Subcutaneous abdominal adipose tissue (tissue), 5 donors: Measurements from ENCODE around the gene VCAN.

Experiments
- H3K27ac ChIP-seq: one replicate; pipeline ENCODE4 v1.7.0; 2013; ENCODE audit warnings: low read depth, mild to moderate bottlenecking, inconsistent platforms, low read length, moderate library complexity
- H3K27me3 ChIP-seq, 5 donors: one replicate each; pipeline ENCODE4 v1.7.0; 2013; ENCODE audit warnings: low read length in 5 of 5, inconsistent platforms in 1 of 5; ENCODE audit not compliant: control insufficient read depth in 5 of 5, insufficient read depth in 4 of 5
- H3K36me3 ChIP-seq, 5 donors: one replicate each; pipeline ENCODE4 v1.7.0; 2013; ENCODE audit warnings: low read length in 5 of 5; ENCODE audit not compliant: control insufficient read depth in 5 of 5, insufficient read depth in 5 of 5
- H3K4me1 ChIP-seq, 5 donors: one replicate each; pipeline ENCODE4 v1.7.0; 2013; ENCODE audit warnings: low read length in 5 of 5, mild to moderate bottlenecking in 3 of 5, moderate library complexity in 1 of 5; ENCODE audit not compliant: control insufficient read depth in 5 of 5, insufficient read depth in 5 of 5
- H3K4me3 ChIP-seq, 5 donors: one replicate each; pipeline ENCODE4 v1.7.0; 2013; ENCODE audit warnings: low read length in 5 of 5, low read depth in 1 of 5
- H3K9ac ChIP-seq, 5 donors: one replicate each; pipeline ENCODE4 v1.7.0; 2013; ENCODE audit warnings: low read length in 5 of 5, mild to moderate bottlenecking in 4 of 5, moderate library complexity in 3 of 5
- H3K9me3 ChIP-seq, 5 donors: one replicate each; pipeline ENCODE4 v1.7.0; 2013; ENCODE audit warnings: low read length in 5 of 5; ENCODE audit not compliant: control insufficient read depth in 5 of 5
- donor health status: healthy.
- donor health status: healthy.
- donor health status: healthy.
- donor health status: healthy.
- donor health status: healthy.

VCAN gene

GRCh38 chr5:83440826-83441225, 30.7 kb upstream of the VCAN start:
- Histone ChIP-seq H3K9me3 (no peaks in the 10 kb centered on the region), H3K9ac (no peak overlapping the region), H3K4me3 (no peak overlapping the region), H3K27ac (no peak overlapping the region), H3K4me1 (no peaks in the 10 kb centered on the region), H3K36me3 (no peaks in the 10 kb centered on the region), H3K27me3 (no peaks in the 10 kb centered on the region)

GRCh38 chr5:83441747-83442146, 29.8 kb upstream of the VCAN start:
- H3K27me3 ChIP-seq: no peaks in the 10 kb centered on the region
- H3K4me3 ChIP-seq: no peak overlapping the region
- H3K9ac ChIP-seq: no peak overlapping the region
- H3K4me1 ChIP-seq: no peaks in the 10 kb centered on the region
- no peak overlapping the region for H3K27ac ChIP-seq
- H3K36me3 ChIP-seq: no peaks in the 10 kb centered on the region
- H3K9me3 ChIP-seq: no peaks in the 10 kb centered on the region

- no peak overlapping the region for H3K4me3 ChIP-seq
- no peak overlapping the region for H3K9ac ChIP-seq
- H3K4me1 ChIP-seq: no peaks in the 10 kb centered on the region
These were observed 28.0 kb upstream of the VCAN start for GRCh38 chr5:83443534-83443933.

GRCh38 chr5:83444445-83444844, 27.1 kb upstream of the VCAN start:
- Histone ChIP-seq H3K9me3 (no peaks in the 10 kb centered on the region), H3K9ac (no peak overlapping the region), H3K36me3 (no peaks in the 10 kb centered on the region), H3K27ac (no peak overlapping the region), H3K4me3 (no peak overlapping the region), H3K4me1 (no peaks in the 10 kb centered on the region), H3K27me3 (no peaks in the 10 kb centered on the region)

More at GRCh38 chr5:83443534-83443933, 28.0 kb upstream of the VCAN start:
- H3K27ac ChIP-seq: no peak overlapping the region
- no peaks in the 10 kb centered on the region for H3K36me3 ChIP-seq
- no peaks in the 10 kb centered on the region for H3K27me3 ChIP-seq
- no peaks in the 10 kb centered on the region for H3K9me3 ChIP-seq

GRCh38 chr5:83446253-83446947, 25.1 kb upstream of the VCAN start:
- Histone ChIP-seq H3K9me3 (no peaks in the 10 kb centered on the region), H3K36me3 (no peaks in the 10 kb centered on the region), H3K9ac (no peak overlapping the region), H3K27me3 (no peaks in the 10 kb centered on the region), H3K4me1 (peaks cover 0 to 5% (median 0%) of the 10 kb centered on the region in 5 donors), H3K4me3 (no peak overlapping the region), H3K27ac (no peak overlapping the region)

- Histone ChIP-seq H3K27me3 (peaks cover 0 to 5% (median 0%) of the 10 kb centered on the region in 5 donors), H3K9ac (no peak overlapping the region), H3K36me3 (no peaks in the 10 kb centered on the region), H3K4me3 (no peak overlapping the region), H3K9me3 (peaks cover 0 to 3% (median 0%) of the 10 kb centered on the region in 5 donors), H3K27ac (no peak overlapping the region), H3K4me1 (peaks cover 0 to 5% (median 0%) of the 10 kb centered on the region in 5 donors)
These were observed 24.0 kb upstream of the VCAN start for GRCh38 chr5:83447533-83447932.

- Histone ChIP-seq H3K27me3 (peaks cover 0 to 5% (median 0%) of the 10 kb centered on the region in 5 donors), H3K4me1 (peaks cover 0 to 5% (median 0%) of the 10 kb centered on the region in 5 donors), H3K9me3 (peaks cover 0 to 12% (median 9%) of the 10 kb centered on the region in 5 donors), H3K36me3 (no peaks in the 10 kb centered on the region), H3K4me3 (no peak overlapping the region), H3K27ac (no peak overlapping the region), H3K9ac (no peak overlapping the region)
These were observed 21.2 kb upstream of the VCAN start for GRCh38 chr5:83450183-83450966.

- H3K27ac ChIP-seq: no peak overlapping the region
- peaks cover 0 to 5% (median 0%) of the 10 kb centered on the region in 5 donors for H3K4me1 ChIP-seq
- no peaks in the 10 kb centered on the region for H3K36me3 ChIP-seq
- peaks cover 0 to 5% (median 0%) of the 10 kb centered on the region in 5 donors for H3K27me3 ChIP-seq
- no peak overlapping the region for H3K4me3 ChIP-seq
- peaks cover 0 to 12% (median 9%) of the 10 kb centered on the region in 5 donors for H3K9me3 ChIP-seq
- H3K9ac ChIP-seq: no peak overlapping the region
These were observed 20.6 kb upstream of the VCAN start for GRCh38 chr5:83450967-83451248.

GRCh38 chr5:83451955-83452354, 19.6 kb upstream of the VCAN start:
- Histone ChIP-seq H3K36me3 (no peaks in the 10 kb centered on the region), H3K4me3 (no peak overlapping the region), H3K27ac (no peak overlapping the region)

GRCh38 chr5:83453937-83454336, 17.6 kb upstream of the VCAN start:
- Histone ChIP-seq H3K27me3 (peaks cover 0 to 5% (median 0%) of the 10 kb centered on the region in 5 donors), H3K36me3 (no peaks in the 10 kb centered on the region), H3K27ac (no peak overlapping the region), H3K9ac (no peak overlapping the region), H3K4me3 (no peak overlapping the region), H3K9me3 (peaks cover 0 to 17% (median 10%) of the 10 kb centered on the region in 5 donors), H3K4me1 (peaks cover 0 to 5% (median 0%) of the 10 kb centered on the region in 5 donors)

More at GRCh38 chr5:83451955-83452354, 19.6 kb upstream of the VCAN start:
- Histone ChIP-seq H3K9ac (no peak overlapping the region), H3K9me3 (peaks cover 0 to 17% (median 10%) of the 10 kb centered on the region in 5 donors), H3K27me3 (peaks cover 0 to 5% (median 0%) of the 10 kb centered on the region in 5 donors), H3K4me1 (peaks cover 0 to 5% (median 0%) of the 10 kb centered on the region in 5 donors)
